IPS DF 19.7 (cell line): ENCODE data around the gene CBLN1.
A peak's percentile ranks its signal among the peaks of the same experiment; 100 is the strongest.
"Not testable (repeated sequence)": the region's sequence is repeated elsewhere in the genome, so short reads cannot be mapped to it uniquely, and the experiment has no call there.

ENCODE experiments used
- DNase-seq: peaks from one replicate; pipeline ENCODE4 v3.0.0-alpha.2; 2013; ENCODE audit warnings: low read depth, low spot score

Gene CBLN1

DNA sequence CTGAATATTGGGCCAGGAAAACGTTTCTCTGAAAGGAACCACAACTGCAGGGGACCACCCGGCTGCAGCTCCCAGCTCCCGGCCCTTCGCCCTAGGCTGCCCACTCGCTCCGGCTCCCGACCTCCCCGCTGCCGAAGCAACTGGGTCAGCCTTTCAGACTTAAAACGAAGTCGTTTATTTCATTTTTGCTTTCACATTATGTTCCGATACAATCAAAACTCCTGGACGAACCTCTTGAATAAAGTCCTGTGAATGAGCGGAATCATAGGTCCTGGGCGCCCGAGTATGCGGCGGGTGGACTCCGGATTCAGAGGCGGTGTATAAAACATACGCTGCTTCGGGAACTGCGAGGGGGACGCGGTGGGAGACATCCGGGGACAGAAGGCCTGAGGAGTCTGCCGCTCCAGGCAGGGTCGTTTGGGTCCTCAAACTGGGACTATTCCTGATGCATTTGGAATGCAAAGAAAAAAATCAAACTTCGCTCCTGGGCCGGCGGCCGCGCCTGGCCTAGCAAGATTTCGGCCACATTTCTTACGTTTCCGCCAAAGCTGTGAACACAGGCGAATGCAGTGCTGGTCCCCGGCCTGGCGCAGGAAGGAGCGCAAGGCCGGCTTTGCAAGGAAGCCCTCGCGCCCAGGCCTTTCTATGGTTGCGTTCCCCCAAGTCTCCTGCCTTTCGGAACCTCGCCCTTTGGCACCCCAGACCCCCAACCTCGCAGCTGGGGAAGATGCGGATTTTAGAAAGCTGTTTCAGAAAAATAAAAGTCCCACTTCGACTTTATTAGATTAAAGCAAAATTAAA, 3.7 kb downstream of the CBLN1 start:
- DNase-seq, result no peak

DNA sequence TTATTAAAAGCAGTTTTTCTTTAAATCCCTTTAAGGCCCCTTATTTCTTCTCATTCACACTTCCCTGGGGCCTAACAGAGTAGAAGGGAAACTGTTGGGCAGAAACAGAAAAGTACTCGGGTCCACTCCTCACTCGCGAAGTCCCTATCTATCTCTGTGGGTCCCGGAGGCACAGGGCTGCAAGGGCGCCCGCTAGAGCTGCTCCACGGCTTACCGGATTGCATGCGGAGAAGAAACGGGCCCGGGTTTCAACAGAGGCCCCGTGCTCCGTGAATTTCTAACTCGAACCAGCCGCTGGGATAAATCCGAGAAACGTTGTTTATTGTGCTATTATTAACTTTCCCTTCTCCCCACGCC, 4.3 kb downstream of the CBLN1 start:
- no peak for DNase-seq

DNA sequence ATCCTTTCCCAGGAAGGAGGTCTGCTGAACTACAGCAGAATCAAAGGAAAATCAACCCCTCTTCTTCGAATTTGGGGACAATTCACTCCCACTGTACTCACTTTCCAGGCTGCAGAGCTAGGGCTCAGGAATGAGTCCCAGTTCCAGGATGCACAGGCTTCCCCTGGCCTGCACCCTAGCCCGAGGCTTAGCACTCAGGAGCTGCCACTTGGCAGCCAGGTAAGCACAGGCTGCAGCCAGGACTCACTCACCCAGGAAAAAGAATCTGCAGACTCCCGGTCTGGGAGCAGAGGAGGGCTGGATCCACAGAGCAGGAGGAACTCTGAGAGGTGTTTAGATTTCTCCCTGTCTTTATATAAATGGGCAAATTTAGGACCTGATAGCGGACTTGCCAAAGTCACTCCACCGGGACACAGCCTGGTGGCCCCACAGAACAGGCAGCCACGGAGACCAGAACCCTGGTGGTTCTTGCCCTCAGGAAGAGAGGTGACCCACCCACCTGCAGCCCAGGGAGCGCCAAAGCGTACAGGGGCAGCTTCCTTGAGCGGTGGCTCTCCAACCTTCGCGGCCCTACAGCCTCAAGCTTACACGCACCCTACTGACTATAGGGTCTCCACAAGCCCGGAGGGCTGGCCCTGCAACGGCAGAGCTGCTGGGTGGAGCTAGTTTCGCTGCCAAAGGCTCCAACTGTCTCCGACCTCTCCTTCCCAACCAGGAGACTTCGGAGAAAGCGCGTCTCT, 4.8 kb downstream of the CBLN1 start:
- no peak for DNase-seq

- no peak for DNase-seq
These were observed 5.8 kb downstream of the CBLN1 start for GRCh38 chr16:49275870-49276269.

DNA sequence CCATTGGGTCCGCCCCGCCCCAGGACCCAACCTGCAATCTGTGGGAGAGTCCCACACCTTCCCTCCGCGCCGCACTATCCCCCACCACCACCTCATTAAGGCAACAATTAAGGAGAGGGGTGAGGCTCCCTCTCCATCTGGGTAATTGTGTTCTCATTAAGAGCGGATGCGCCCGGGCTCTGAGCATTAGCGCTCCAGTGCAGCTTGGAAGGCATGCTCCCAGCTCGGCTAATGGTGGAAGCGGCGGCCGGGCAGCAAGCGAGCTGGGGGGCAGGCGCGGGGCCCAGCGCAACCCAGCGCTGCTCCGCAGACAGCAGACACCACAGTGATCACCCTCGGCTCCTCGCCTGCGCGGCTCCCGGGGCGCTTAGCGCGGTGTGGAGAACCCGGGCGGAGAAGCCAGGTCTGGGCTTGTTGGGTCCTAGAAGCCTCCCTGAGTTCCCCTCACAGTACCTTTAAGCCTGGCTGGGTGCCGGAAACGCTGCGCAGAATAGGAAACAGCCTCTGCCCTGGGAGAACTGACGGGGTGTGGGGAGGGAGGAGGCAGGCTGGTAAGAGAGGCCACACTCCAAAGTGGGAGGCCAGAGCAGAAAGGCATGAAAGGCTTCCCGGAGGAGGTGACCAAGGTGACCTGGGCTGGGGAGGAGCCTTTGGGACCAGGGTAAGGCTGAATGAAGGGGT, 6.4 kb downstream of the CBLN1 start:
- DNase-seq, result no peak

- DNase-seq, result no peak
These were observed 7.0 kb downstream of the CBLN1 start for GRCh38 chr16:49274591-49274990.

DNA sequence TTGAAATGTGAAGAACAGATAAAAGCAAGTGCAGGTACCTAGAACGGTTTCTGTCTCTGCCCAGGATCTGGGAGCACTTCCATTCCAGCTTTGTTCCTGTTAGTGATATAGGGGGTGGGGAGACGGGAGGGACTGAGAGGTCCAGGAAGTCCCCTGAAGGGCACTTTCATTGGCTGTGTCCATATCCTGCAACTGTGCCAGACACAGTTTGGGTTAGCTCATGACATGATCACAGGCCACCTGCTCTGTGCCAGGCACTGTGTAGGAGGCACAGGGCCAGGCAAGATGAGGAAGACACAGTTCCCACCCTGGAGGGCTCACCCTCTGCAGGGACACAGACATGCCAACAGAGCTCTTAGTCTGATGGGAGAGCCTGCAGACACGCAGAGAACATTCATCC, 7.9 kb downstream of the CBLN1 start:
- no peak for DNase-seq

GRCh38 chr16:49271363-49271762, 10.3 kb downstream of the CBLN1 start:
- no peak for DNase-seq

- no peak for DNase-seq
These were observed 12.4 kb downstream of the CBLN1 start for GRCh38 chr16:49269201-49269600.

- DNase-seq, result no peak
These were observed 13.0 kb downstream of the CBLN1 start for GRCh38 chr16:49268667-49269066.

- no peak for DNase-seq
These were observed 19.1 kb downstream of the CBLN1 start for GRCh38 chr16:49262501-49262900.

GRCh38 chr16:49261930-49262329, 19.7 kb downstream of the CBLN1 start:
- DNase-seq, result no peak

DNA sequence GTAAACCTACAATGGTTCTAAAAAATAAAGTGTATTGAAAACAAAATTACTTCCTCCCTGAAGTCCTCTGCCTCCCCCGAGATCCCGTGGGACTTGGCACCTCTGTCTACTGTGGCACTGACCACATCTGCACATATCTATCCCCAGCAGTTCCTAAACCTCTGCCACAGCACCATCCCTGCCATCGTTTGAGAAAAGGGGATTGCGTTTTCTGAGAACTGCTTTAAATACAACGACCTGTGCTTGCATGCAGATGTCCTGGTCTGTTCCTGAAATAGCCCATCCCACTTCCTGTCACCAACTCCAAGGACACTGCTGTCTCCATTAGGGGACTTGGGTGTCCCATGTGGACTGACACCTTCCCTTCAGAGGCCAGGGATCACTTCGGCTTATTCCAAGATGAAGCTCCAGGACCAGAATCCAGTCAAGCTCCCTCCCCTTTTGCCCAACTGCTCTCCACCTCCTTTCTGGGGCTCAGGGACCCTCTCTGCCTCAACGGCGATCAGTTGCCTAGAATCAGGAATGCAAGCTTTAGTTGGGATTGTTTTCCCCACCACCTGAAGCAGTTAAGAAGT, 20.6 kb downstream of the CBLN1 start:
- DNase-seq, result no peak

GRCh38 chr16:49260253-49260652, 21.4 kb downstream of the CBLN1 start:
- DNase-seq, result no peak

- DNase-seq, result no peak
These were observed 22.3 kb downstream of the CBLN1 start for GRCh38 chr16:49259330-49259729.

GRCh38 chr16:49250689-49251088, 30.9 kb downstream of the CBLN1 start:
- peak; percentile 25 for DNase-seq

- DNase-seq, result no peak
These were observed 33.4 kb downstream of the CBLN1 start for GRCh38 chr16:49248227-49248626.

- no peak for DNase-seq
These were observed 45.4 kb downstream of the CBLN1 start for GRCh38 chr16:49236216-49236615.

DNA sequence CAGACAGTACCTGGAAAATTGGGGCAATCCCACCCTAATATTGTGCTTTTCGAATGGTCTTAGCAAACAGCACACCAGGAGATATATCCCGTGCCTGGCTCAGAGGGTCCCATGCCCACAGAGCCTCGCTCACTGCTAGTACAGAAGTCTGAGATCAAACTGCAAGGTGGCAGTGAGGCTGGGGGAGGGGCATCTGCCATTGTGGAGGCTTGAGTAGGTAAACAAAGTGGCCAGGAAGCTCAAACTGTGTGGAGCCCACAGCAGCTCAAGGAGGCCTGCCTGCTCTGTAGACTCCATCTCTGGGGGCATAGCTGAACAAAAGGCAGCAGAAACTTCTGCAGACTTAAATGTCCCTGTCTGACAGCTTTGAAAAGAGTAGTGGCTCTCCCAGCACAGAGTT, 53.3 kb downstream of the CBLN1 start:
- not testable (repeated sequence) for DNase-seq
